ENCODE results near the gene ASB2. TPM values are rescaled to one million over a fixed set of nuclear protein-coding genes. Genes with fewer than 3 reads are reported as not detected.

The ASB2 gene
- total RNA-seq, 1 experiment from 2014 or later, result not detected

GRCh38 chr14:94000267-94000666 lies 23.9 kb upstream of the ASB2 start:
- BruUV-seq (replicated peaks), result no TSS peak
- no peaks in the 10 kb centered on the region for H3K9me3 ChIP-seq (ENCODE audit: low read depth, low read length, poor library complexity, severe bottlenecking)
- no peaks in the 10 kb centered on the region for H3K27me3 ChIP-seq (replicated peaks; ENCODE audit: insufficient read depth, low read depth, low read length, poor library complexity)
- TF ChIP-seq CTCF (conservative IDR thresholded peaks at IDR 0.05; ENCODE audit: low read depth, low read length) (no peak), EZH2 (IDR thresholded peaks at IDR 0.05; ENCODE audit: borderline replicate concordance, low read depth, low read length, poor library complexity, severe bottlenecking) (no peak)
- intact Hi-C loops (cut with micrococcal nuclease; ENCODE audit: unreplicated experiment), result loop anchor here (10.0 kb wide), 1 partner anchor 345 kb away; no protein-coding TSS in a partner anchor
- H3K27ac ChIP-seq (ENCODE audit: low read depth, low read length, poor library complexity, severe bottlenecking), result no peak overlapping the region
- DNase-seq (ENCODE audit: low spot score), result no peak
- ChIA-PET CTCF (interaction anchor here (0.8 to 1.8 kb wide), 3 partner anchors 60 to 95 kb away, joined by 3 to 9 read pairs (median 3); no protein-coding TSS in a partner anchor), POLR2A (ENCODE audit: low non-redundant PET) (no interaction called here)
- H3K36me3 ChIP-seq (ENCODE audit: insufficient read depth, low read length, poor library complexity, severe bottlenecking), result no peaks in the 10 kb centered on the region
- H3K4me3 ChIP-seq (ENCODE audit: low read depth, low read length, poor library complexity, severe bottlenecking), result no peak overlapping the region
- H3K4me1 ChIP-seq (ENCODE audit: insufficient read depth, low read length, poor library complexity, severe bottlenecking), result peaks cover 4% of the 10 kb centered on the region

GRCh38 chr14:93999573-93999972 lies 23.2 kb upstream of the ASB2 start:
- peaks cover 4% of the 10 kb centered on the region for H3K4me1 ChIP-seq (ENCODE audit: insufficient read depth, low read length, poor library complexity, severe bottlenecking)
- DNase-seq (ENCODE audit: low spot score), result no peak
- no peak overlapping the region for H3K27ac ChIP-seq (ENCODE audit: low read depth, low read length, poor library complexity, severe bottlenecking)
- no TSS peak for BruUV-seq (replicated peaks)
- ChIA-PET POLR2A (ENCODE audit: low non-redundant PET) (no interaction called here), CTCF (interaction anchor here (1.5 kb wide), 1 partner anchor 60 kb away, joined by 5 read pairs; no protein-coding TSS in a partner anchor)
- H3K9me3 ChIP-seq (ENCODE audit: low read depth, low read length, poor library complexity, severe bottlenecking), result no peaks in the 10 kb centered on the region
- no peaks in the 10 kb centered on the region for H3K36me3 ChIP-seq (ENCODE audit: insufficient read depth, low read length, poor library complexity, severe bottlenecking)
- intact Hi-C loops (cut with micrococcal nuclease; ENCODE audit: unreplicated experiment), result no loop called here
- TF ChIP-seq CTCF (conservative IDR thresholded peaks at IDR 0.05; ENCODE audit: low read depth, low read length), result no peak
- no peak for TF ChIP-seq EZH2 (IDR thresholded peaks at IDR 0.05; ENCODE audit: borderline replicate concordance, low read depth, low read length, poor library complexity, severe bottlenecking)
- H3K4me3 ChIP-seq (ENCODE audit: low read depth, low read length, poor library complexity, severe bottlenecking), result no peak overlapping the region
- H3K27me3 ChIP-seq (replicated peaks; ENCODE audit: insufficient read depth, low read depth, low read length, poor library complexity), result no peaks in the 10 kb centered on the region

- Histone ChIP-seq H3K4me1 (ENCODE audit: insufficient read depth, low read length, poor library complexity, severe bottlenecking) (peaks cover 4% of the 10 kb centered on the region), H3K36me3 (ENCODE audit: insufficient read depth, low read length, poor library complexity, severe bottlenecking) (no peaks in the 10 kb centered on the region), H3K9me3 (ENCODE audit: low read depth, low read length, poor library complexity, severe bottlenecking) (no peaks in the 10 kb centered on the region), H3K27ac (ENCODE audit: low read depth, low read length, poor library complexity, severe bottlenecking) (no peak overlapping the region), H3K27me3 (replicated peaks; ENCODE audit: insufficient read depth, low read depth, low read length, poor library complexity) (no peaks in the 10 kb centered on the region), H3K4me3 (ENCODE audit: low read depth, low read length, poor library complexity, severe bottlenecking) (no peak overlapping the region)
- DNase-seq (ENCODE audit: low spot score), result no peak
- ChIA-PET POLR2A (ENCODE audit: low non-redundant PET) (no interaction called here), CTCF (interaction anchor here (0.5 to 1.5 kb wide), 2 partner anchors 13 to 59 kb away, joined by 3 to 5 read pairs; no protein-coding TSS in a partner anchor)
- intact Hi-C loops (cut with micrococcal nuclease; ENCODE audit: unreplicated experiment), result no loop called here
- TF ChIP-seq CTCF (conservative IDR thresholded peaks at IDR 0.05; ENCODE audit: low read depth, low read length), result no peak
- no peak for TF ChIP-seq EZH2 (IDR thresholded peaks at IDR 0.05; ENCODE audit: borderline replicate concordance, low read depth, low read length, poor library complexity, severe bottlenecking)
- no TSS peak for BruUV-seq (replicated peaks)
Measured at GRCh38 chr14:93998871-93999403, 22.6 kb upstream of the ASB2 start.

Measured in A673 (cell line).